HG02763 (cell line): ENCODE measurements around the gene CRLF3.
"Not testable (repeated sequence)": the region's sequence is repeated elsewhere in the genome, so short reads cannot be mapped to it uniquely, and the experiment has no call there.

Experiments used
- ATAC-seq: cut with Tn5 transposase; IDR thresholded peaks from one replicate; pipeline ENCODE4 v1.9.1; 2021; ENCODE audit warnings: mild to moderate bottlenecking, moderate library complexity; ENCODE audit not compliant: unreplicated experiment

Gene CRLF3

GRCh38 chr17:30816165-30816564, 8.3 kb downstream of the CRLF3 start:
- no peak for ATAC-seq

GRCh38 chr17:30814860-30815259, 9.6 kb downstream of the CRLF3 start:
- not testable (repeated sequence) for ATAC-seq

- ATAC-seq: not testable (repeated sequence)
These were observed 10.3 kb downstream of the CRLF3 start for GRCh38 chr17:30814236-30814635.

- ATAC-seq: no peak
These were observed 12.0 kb downstream of the CRLF3 start for GRCh38 chr17:30812218-30813177.

GRCh38 chr17:30809867-30810266, 14.6 kb downstream of the CRLF3 start:
- no peak for ATAC-seq

- no peak for ATAC-seq
These were observed 15.7 kb downstream of the CRLF3 start for GRCh38 chr17:30808785-30809286.

GRCh38 chr17:30807896-30808295, 16.6 kb downstream of the CRLF3 start:
- no peak for ATAC-seq

GRCh38 chr17:30805944-30806456, 18.5 kb downstream of the CRLF3 start:
- no peak for ATAC-seq

- no peak for ATAC-seq
These were observed 22.8 kb downstream of the CRLF3 start for GRCh38 chr17:30801671-30802070.

GRCh38 chr17:30796016-30796415, 28.5 kb downstream of the CRLF3 start:
- no peak for ATAC-seq

GRCh38 chr17:30794372-30794771, 30.1 kb downstream of the CRLF3 start:
- ATAC-seq: no peak

- ATAC-seq: no peak
These were observed 31.1 kb downstream of the CRLF3 start for GRCh38 chr17:30793282-30793977.

GRCh38 chr17:30790279-30790678, 34.2 kb downstream of the CRLF3 start:
- no peak for ATAC-seq

- ATAC-seq: no peak
These were observed 35.6 kb downstream of the CRLF3 start for GRCh38 chr17:30788918-30789317.

GRCh38 chr17:30782206-30782605, 42.3 kb downstream of the CRLF3 start:
- no peak for ATAC-seq

- ATAC-seq: no peak
These were observed 44.1 kb downstream of the CRLF3 start for GRCh38 chr17:30780343-30780742.

GRCh38 chr17:30768771-30769170, 55.7 kb downstream of the CRLF3 start:
- not testable (repeated sequence) for ATAC-seq

GRCh38 chr17:30767641-30768404, 56.7 kb downstream of the CRLF3 start:
- not testable (repeated sequence) for ATAC-seq

- no peak for ATAC-seq
These were observed 63.4 kb downstream of the CRLF3 start for GRCh38 chr17:30761060-30761459.

- not testable (repeated sequence) for ATAC-seq
These were observed 71.2 kb downstream of the CRLF3 start for GRCh38 chr17:30753291-30753690.

- ATAC-seq: not testable (repeated sequence)
These were observed 73.5 kb downstream of the CRLF3 start for GRCh38 chr17:30750982-30751381.
